Measurements from ENCODE around the gene LYPD4.

The LYPD4 gene

DNA sequence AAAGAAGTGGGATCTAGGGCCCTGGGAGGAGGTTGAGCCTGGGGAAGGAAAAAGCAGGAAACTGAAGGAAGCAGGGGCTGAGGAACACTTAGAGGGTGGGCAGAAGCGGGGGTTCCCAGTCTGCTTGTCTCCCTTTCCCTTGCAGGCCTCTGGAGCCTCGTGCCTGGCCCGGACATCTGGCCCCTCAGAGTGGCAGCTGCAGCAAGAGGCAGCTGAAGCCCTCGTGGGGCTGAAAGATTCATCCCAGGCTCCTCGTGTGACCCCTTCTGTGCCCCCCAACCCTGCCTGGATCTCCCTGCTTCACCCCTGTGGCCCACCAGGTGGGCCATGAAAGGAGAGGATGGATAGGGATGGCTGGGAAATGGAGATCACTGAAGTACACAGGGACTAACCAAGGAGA is 5.9 kb upstream of the LYPD4 start:
- DNase-seq (ENCODE audit: low read depth) = no peak
- no peak overlapping the region for H3K4me3 ChIP-seq (ENCODE audit: low read depth, low read length)
- TF ChIP-seq, protein P1, sequence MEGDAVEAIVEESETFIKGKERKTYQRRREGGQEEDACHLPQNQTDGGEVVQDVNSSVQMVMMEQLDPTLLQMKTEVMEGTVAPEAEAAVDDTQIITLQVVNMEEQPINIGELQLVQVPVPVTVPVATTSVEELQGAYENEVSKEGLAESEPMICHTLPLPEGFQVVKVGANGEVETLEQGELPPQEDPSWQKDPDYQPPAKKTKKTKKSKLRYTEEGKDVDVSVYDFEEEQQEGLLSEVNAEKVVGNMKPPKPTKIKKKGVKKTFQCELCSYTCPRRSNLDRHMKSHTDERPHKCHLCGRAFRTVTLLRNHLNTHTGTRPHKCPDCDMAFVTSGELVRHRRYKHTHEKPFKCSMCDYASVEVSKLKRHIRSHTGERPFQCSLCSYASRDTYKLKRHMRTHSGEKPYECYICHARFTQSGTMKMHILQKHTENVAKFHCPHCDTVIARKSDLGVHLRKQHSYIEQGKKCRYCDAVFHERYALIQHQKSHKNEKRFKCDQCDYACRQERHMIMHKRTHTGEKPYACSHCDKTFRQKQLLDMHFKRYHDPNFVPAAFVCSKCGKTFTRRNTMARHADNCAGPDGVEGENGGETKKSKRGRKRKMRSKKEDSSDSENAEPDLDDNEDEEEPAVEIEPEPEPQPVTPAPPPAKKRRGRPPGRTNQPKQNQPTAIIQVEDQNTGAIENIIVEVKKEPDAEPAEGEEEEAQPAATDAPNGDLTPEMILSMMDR (conservative IDR thresholded peaks at IDR 0.05; ENCODE audit: low read depth, low read length) = no peak

DNA sequence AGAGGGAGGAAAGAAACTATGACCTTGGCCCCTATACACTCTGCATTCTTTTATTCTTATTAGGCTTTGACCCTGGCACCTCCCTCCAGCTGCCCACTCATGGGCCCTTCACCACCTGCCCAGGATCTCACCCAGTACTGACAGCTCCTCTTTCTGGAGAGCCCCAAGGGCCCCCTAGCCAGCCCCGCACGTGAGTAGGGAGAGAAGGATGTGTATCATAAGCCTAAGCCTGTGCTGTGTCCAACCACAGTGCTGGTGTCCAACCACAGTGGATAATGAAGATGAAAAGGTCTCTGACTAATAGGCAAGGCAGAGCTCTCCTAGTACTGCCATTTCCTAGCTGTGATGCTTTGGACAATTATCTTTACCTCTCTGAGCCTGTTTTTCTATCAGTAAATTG is 4.6 kb upstream of the LYPD4 start:
- TF ChIP-seq, protein P1 (conservative IDR thresholded peaks at IDR 0.05; ENCODE audit: low read depth, low read length) = no peak
- no peak overlapping the region for H3K4me3 ChIP-seq (ENCODE audit: low read depth, low read length)
- DNase-seq (ENCODE audit: low read depth) = no peak

DNA sequence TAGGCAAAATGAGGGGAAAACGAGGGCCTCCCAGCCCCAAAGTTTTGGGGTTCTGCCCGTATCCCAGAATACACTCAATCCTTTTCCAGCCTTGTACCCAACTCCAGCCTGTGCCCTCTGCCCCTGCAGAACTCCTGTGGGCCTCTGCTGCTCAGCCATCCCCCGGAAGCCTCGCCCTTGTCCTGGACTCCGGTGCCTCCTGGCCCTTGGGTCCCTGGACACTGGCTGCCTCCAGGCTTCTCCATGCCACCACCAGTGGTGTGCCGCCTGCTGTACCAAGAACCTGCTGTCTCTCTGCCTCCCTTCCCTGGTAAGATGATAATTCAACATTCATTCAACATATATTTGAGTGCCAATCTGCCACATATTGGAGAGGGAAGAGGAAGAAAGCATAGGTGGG is 4.2 kb upstream of the LYPD4 start:
- TF ChIP-seq, protein P1 (conservative IDR thresholded peaks at IDR 0.05; ENCODE audit: low read depth, low read length) = no peak
- no peak overlapping the region for H3K4me3 ChIP-seq (ENCODE audit: low read depth, low read length)
- no peak for DNase-seq (ENCODE audit: low read depth)

DNA sequence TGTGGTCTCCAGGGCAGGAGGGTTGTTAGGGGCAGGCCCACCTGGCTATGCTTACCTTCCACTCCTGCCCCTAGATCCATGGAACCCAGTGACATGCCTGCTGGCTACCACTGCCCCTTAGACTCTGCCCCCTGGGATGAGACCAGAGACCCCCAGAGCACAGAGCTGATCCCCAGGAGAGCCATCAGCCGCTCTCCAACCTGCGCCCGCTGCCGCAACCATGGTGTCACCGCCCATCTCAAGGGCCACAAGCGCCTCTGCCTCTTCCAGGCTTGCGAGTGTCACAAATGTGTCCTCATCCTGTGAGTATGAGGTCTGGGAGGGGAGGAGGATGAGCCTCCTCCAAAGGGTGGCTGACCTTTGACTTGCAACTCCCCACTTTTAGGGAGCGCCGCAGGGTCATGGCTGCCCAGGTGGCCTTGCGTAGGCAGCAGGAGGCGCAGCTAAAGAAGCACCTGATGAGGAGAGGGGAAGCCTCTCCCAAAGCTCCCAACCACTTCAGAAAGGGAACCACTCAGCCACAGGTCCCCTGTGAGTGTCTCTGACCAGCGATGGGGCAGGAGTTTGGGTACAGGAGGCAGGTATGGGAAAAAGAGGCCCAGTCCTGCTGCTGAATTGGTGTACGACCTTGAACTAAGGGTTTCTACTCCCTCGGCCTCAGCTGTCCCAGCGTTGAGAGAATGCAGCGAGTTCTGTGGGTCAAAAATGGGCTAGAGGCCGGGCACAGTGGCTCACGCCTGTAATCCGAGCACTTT is 3.0 kb upstream of the LYPD4 start:
- TF ChIP-seq, protein P1 (conservative IDR thresholded peaks at IDR 0.05; ENCODE audit: low read depth, low read length) = no peak
- DNase-seq (ENCODE audit: low read depth) = no peak
- no peak overlapping the region for H3K4me3 ChIP-seq (ENCODE audit: low read depth, low read length)

DNA sequence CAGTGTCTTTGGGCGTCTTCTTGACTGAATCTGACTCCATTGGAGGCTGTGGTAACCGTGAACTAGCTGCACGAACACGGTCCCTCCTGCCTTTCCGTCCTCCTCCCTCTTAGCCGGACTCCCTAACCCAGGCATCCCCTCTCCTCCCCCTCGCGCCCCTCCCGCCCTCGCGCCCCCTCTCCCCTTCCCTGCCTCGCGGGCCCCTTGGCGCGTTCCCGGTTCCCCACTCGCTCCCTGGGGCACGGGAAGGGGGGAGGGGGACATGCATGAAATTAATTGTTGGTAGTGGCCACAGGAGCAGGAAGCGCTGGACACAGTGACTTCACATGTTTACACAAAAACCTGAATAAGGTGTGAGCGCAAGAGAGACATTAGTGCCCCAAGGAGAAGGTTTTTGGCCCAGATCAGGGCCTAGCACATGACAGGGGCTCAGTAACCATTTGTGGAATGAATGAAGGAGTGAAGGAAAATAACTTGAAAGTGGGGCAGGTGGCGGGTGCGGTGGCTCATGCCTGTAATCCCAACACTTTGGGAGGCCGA is 638 bp upstream of the LYPD4 start:
- TF ChIP-seq, protein P1 (conservative IDR thresholded peaks at IDR 0.05; ENCODE audit: low read depth, low read length) = no peak
- no peak for DNase-seq (ENCODE audit: low read depth)
- H3K4me3 ChIP-seq (ENCODE audit: low read depth, low read length) = no peak overlapping the region

DNA sequence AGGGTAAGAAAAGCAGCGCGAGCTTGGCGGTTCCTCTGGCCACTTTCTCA is 343 bp upstream of the LYPD4 start, which contains the start of gene DMRTC2:
Gene DMRTC2, plus strand, starts transcription at position 42 of the 50 bp plus-strand sequence. CDS start 2,387 bp downstream, outside the sequence.
- TF ChIP-seq, protein P1 (conservative IDR thresholded peaks at IDR 0.05; ENCODE audit: low read depth, low read length) = no peak
- H3K4me3 ChIP-seq (ENCODE audit: low read depth, low read length) = no peak within 1 kb of the TSS
- DNase-seq (ENCODE audit: low read depth) = no peak

DNA sequence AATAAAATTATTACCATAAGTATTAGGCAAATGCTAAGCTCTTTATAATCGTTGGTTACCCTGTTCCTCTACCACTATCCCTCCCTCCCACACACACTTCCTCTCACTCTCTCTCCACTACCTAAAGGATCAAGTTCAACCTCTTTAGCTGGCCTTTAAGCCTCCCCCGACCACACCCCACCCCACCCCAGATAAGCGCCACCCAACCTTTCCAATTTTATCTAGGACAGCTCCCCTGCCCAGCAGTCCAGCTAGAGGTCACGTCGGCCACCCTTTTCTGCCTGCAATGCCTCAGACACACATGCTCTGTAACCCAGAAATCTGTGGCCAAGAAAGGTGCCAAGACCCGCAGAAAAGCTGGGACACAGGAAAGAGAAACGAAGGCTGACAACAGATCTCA is 1.1 kb downstream of the LYPD4 start:
- no peak overlapping the region for H3K4me3 ChIP-seq (ENCODE audit: low read depth, low read length)
- DNase-seq (ENCODE audit: low read depth) = no peak
- TF ChIP-seq, protein P1 (conservative IDR thresholded peaks at IDR 0.05; ENCODE audit: low read depth, low read length) = no peak

Measured in choroid plexus epithelial cell (primary cell).